Mesenchymal stem cell (in vitro differentiated cells and primary cell): ENCODE data around the gene NTRK3.

Experiments
- DNase-seq: peaks from one replicate; pipeline ENCODE4 v3.0.0-alpha.2; 2013
- H2AFZ ChIP-seq: one replicate; pipeline ENCODE4 v1.6.1; 2013; ENCODE audit warnings: low read depth, mild to moderate bottlenecking, control low read depth, inconsistent platforms, low read length, moderate library complexity
- H2AK5ac ChIP-seq: 2 replicates; pipeline ENCODE4 v1.6.1; 2013; ENCODE audit warnings: low read length, moderate library complexity, mild to moderate bottlenecking, inconsistent platforms; ENCODE audit not compliant: severe bottlenecking
- H2BK120ac ChIP-seq: one replicate; pipeline ENCODE4 v1.6.1; 2013; ENCODE audit warnings: low read depth, mild to moderate bottlenecking, inconsistent platforms, low read length, moderate library complexity
- H2BK12ac ChIP-seq, 2 experiments: one replicate each; pipeline ENCODE4 v1.6.1; 2013; ENCODE audit warnings: inconsistent platforms in 2 of 2, low read length in 2 of 2, mild to moderate bottlenecking in 2 of 2, moderate library complexity in 2 of 2, control low read depth in 1 of 2
- H2BK15ac ChIP-seq: one replicate; pipeline ENCODE4 v1.6.1; 2013; ENCODE audit warnings: mild to moderate bottlenecking, low read depth, inconsistent platforms; ENCODE audit not compliant: poor library complexity, severe bottlenecking
- H2BK5ac ChIP-seq: 2 replicates; pipeline ENCODE4 v1.6.1; 2013; ENCODE audit warnings: low read depth, mild to moderate bottlenecking, low read length, control low read depth, inconsistent platforms; ENCODE audit not compliant: poor library complexity, severe bottlenecking
- H3K14ac ChIP-seq, 2 experiments: one replicate each; pipeline ENCODE4 v1.6.1; 2013; ENCODE audit warnings: inconsistent platforms in 2 of 2, low read length in 2 of 2, control low read depth in 1 of 2, mild to moderate bottlenecking in 1 of 2, moderate library complexity in 1 of 2
- H3K18ac ChIP-seq, 2 experiments: one replicate each; pipeline ENCODE4 v1.6.1; 2013; ENCODE audit warnings: inconsistent platforms in 2 of 2, low read length in 2 of 2, control low read depth in 1 of 2, low read depth in 1 of 2, mild to moderate bottlenecking in 1 of 2
- H3K23ac ChIP-seq, 2 experiments: one replicate each; pipeline ENCODE4 v1.6.1; 2013; ENCODE audit warnings: inconsistent platforms in 2 of 2, low read length in 2 of 2, mild to moderate bottlenecking in 2 of 2, moderate library complexity in 2 of 2, control low read depth in 1 of 2
- H3K27ac ChIP-seq: 2 replicates; pipeline ENCODE4 v1.5.1; 2013; ENCODE audit warnings: mild to moderate bottlenecking, moderate library complexity, low read length, control low read depth, inconsistent platforms; ENCODE audit not compliant: poor library complexity, severe bottlenecking
- H3K27me3 ChIP-seq, 2 experiments: 2 replicates each; pipeline versions ENCODE4 v1.6.1 to v1.7.0; 2013; ENCODE audit warnings: low read length in 2 of 2, mild to moderate bottlenecking in 2 of 2, moderate library complexity in 2 of 2, control low read depth in 1 of 2, inconsistent platforms in 1 of 2; ENCODE audit not compliant: control insufficient read depth in 1 of 2, insufficient read depth in 1 of 2
- H3K36me3 ChIP-seq, 2 experiments: 2 replicates each; pipeline versions ENCODE4 v1.6.1 to v1.7.0; 2013; ENCODE audit warnings: low read length in 2 of 2, control low read depth in 1 of 2, inconsistent platforms in 1 of 2, low read depth in 1 of 2, mild to moderate bottlenecking in 1 of 2; ENCODE audit not compliant: insufficient read depth in 2 of 2, control insufficient read depth in 1 of 2
- H3K4ac ChIP-seq, 2 experiments: one replicate each; pipeline ENCODE4 v1.6.1; 2013; ENCODE audit warnings: inconsistent platforms in 2 of 2, low read length in 2 of 2, mild to moderate bottlenecking in 2 of 2, moderate library complexity in 2 of 2, control low read depth in 1 of 2, low read depth in 1 of 2
- H3K4me1 ChIP-seq: 2 replicates; pipeline ENCODE4 v1.6.1; 2013; ENCODE audit warnings: low read depth, low read length, control low read depth; ENCODE audit not compliant: control insufficient read depth, insufficient read depth
- H3K4me2 ChIP-seq: 2 replicates; pipeline ENCODE4 v1.6.1; 2013; ENCODE audit warnings: low read length, mild to moderate bottlenecking, inconsistent platforms; ENCODE audit not compliant: poor library complexity, severe bottlenecking
- H3K4me3 ChIP-seq, 2 experiments: 2 replicates each; pipeline versions ENCODE4 v1.5.1 to v1.7.0; 2013; ENCODE audit warnings: low read length in 2 of 2, mild to moderate bottlenecking in 2 of 2, control low read depth in 1 of 2, low read depth in 1 of 2; ENCODE audit not compliant: insufficient read depth in 1 of 2
- H3K79me1 ChIP-seq: replicated peaks from 2 replicates; pipeline ENCODE4 v1.6.1; 2013; ENCODE audit warnings: mild to moderate bottlenecking, control low read depth, low read length, inconsistent platforms; ENCODE audit not compliant: poor library complexity, severe bottlenecking
- H3K9ac ChIP-seq: 2 replicates; pipeline ENCODE4 v1.7.0; 2013; ENCODE audit warnings: mild to moderate bottlenecking, low read length, moderate library complexity
- H3K9me3 ChIP-seq: 2 replicates; pipeline ENCODE4 v1.7.0; 2013; ENCODE audit warnings: mild to moderate bottlenecking, low read length; ENCODE audit not compliant: control insufficient read depth
- H4K8ac ChIP-seq: one replicate; pipeline ENCODE4 v1.6.1; 2013; ENCODE audit warnings: inconsistent platforms, mild to moderate bottlenecking, low read length, moderate library complexity
- H4K91ac ChIP-seq: one replicate; pipeline ENCODE4 v1.6.1; 2013; ENCODE audit warnings: mild to moderate bottlenecking, low read length, inconsistent platforms
- WGBS: methylation state at CpG from one replicate; pipeline ENCODE4 v1.1.7; 2013; ENCODE audit warnings: mixed read lengths; 5-methylcytosine and 5-hydroxymethylcytosine counted together

NTRK3 gene

GRCh38 chr15:88089024-88089620 is 167.4 kb downstream of the NTRK3 start:
- H3K4me2 ChIP-seq: no peak overlapping the region
- H3K4me1 ChIP-seq: no peaks in the 10 kb centered on the region
- no peak overlapping the region for H3K9ac ChIP-seq
- H3K23ac ChIP-seq: no peak overlapping the region
- H2AK5ac ChIP-seq: no peak overlapping the region
- H3K9me3 ChIP-seq: peaks cover 11% of the 10 kb centered on the region
- H2BK12ac ChIP-seq: no peak overlapping the region
- no peak overlapping the region for H3K4me3 ChIP-seq
- H3K4ac ChIP-seq: no peak overlapping the region
- H3K14ac ChIP-seq: no peak overlapping the region
- no peak overlapping the region for H2BK5ac ChIP-seq
- no peak for DNase-seq
- H4K91ac ChIP-seq: no peak overlapping the region
- H2BK120ac ChIP-seq: no peak overlapping the region
- no peak overlapping the region for H4K8ac ChIP-seq
- H2AFZ ChIP-seq: no peak overlapping the region
- no peaks in the 10 kb centered on the region for H3K36me3 ChIP-seq
- no peak overlapping the region for H2BK15ac ChIP-seq
- WGBS: 65% methylated on average over 5 of the region's 6 CpGs
- H3K27ac ChIP-seq: no peak overlapping the region
- H3K18ac ChIP-seq: no peak overlapping the region
- peaks cover 0 to 77% of the 10 kb centered on the region in 2 experiments for H3K27me3 ChIP-seq
- no peaks in the 10 kb centered on the region for H3K79me1 ChIP-seq

DNA sequence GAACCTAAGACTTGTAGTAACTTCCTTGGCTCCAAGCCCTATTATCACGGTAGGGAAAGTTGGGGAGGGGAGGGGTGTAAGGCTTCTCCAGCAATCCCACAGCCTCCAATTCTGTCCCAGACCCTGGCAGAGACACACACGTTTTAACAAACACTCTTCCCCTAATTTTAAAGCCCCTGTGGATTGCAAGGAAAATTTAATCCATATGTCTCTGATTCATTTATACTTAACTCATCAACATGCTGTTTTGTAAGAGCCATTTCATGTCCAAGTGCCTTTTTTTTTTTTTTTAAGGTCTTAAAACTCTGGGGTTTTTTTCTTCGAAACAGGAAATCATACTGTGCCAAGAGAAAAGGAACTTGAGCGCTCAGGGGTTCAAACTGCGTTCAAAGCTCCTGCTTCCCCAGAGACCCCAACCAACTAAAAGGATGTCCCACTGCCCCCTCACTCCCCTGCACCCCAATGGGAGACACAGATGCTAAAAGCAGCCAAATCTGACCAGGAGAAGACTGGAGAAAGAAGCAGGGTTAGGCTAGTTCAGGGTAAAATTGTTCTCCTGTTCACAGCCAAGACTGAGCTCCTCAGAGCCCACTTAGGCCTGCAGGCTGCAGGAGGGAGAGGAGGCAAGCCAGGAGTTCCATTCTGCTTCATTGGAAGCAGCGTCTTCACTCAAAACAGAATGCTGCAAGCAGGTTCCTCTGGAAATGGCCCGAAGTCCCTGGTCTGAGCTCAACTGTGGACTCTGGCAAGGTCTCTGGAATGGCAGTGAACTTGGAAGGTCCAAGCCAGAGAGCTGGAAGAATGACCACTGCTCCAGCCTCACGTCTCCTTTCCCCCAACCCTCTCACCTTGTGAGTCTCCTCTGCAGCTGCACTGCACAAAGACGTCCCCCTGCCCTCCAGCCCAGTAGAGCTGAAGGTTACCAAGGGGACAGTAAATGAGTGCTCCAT is 172.5 kb downstream of the NTRK3 start:
- no peak overlapping the region for H3K23ac ChIP-seq
- H3K9me3 ChIP-seq: no peaks in the 10 kb centered on the region
- no peak overlapping the region for H2BK12ac ChIP-seq
- DNase-seq: no peak
- H3K4me1 ChIP-seq: no peaks in the 10 kb centered on the region
- H3K9ac ChIP-seq: peak overlapping the region; percentile 26
- H4K8ac ChIP-seq: no peak overlapping the region
- H2BK120ac ChIP-seq: no peak overlapping the region
- H3K36me3 ChIP-seq: no peaks in the 10 kb centered on the region
- no peak overlapping the region for H3K4ac ChIP-seq
- H3K4me2 ChIP-seq: no peak overlapping the region
- H3K18ac ChIP-seq: no peak overlapping the region
- no peak overlapping the region for H2BK15ac ChIP-seq
- no peak overlapping the region for H2BK5ac ChIP-seq
- no peaks in the 10 kb centered on the region for H3K79me1 ChIP-seq
- no peak overlapping the region for H4K91ac ChIP-seq
- no peak overlapping the region for H2AK5ac ChIP-seq
- no peak overlapping the region for H3K27ac ChIP-seq
- H2AFZ ChIP-seq: no peak overlapping the region
- peaks cover 0 to 64% of the 10 kb centered on the region in 2 experiments for H3K27me3 ChIP-seq
- peak overlapping the region in 1 of 2 experiments; percentile 60 for H3K4me3 ChIP-seq
- H3K14ac ChIP-seq: no peak overlapping the region
- WGBS: 69% methylated on average over 8 of the region's 9 CpGs

DNA sequence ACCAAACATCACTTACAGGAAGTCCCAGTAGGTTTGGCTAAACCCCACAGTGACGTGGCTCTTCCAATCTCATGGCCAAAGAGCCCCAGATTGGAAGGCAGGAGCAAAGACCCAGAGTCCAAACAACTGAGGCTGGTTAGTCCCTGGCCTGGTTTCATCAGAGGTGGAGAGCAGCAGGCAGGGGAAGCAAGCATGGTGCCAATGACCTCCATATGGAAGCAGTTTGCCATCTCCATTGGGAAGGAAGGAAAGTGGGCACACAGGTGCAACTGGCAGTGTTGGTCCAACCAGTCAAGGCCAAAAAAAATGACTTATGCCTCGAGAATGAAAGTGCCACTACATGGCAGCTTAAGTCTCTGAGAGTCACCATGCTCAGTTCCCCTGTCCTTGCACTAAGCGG is 175.9 kb downstream of the NTRK3 start:
- no peak overlapping the region for H3K9ac ChIP-seq
- no peak overlapping the region for H4K91ac ChIP-seq
- H3K27ac ChIP-seq: no peak overlapping the region
- no peak overlapping the region for H2BK12ac ChIP-seq
- H2BK15ac ChIP-seq: no peak overlapping the region
- no peak overlapping the region for H4K8ac ChIP-seq
- 57% methylated on average over 3 of the region's 3 CpGs for WGBS
- H3K27me3 ChIP-seq: peaks cover 0 to 47% of the 10 kb centered on the region in 2 experiments
- no peak overlapping the region for H3K23ac ChIP-seq
- no peak overlapping the region for H3K14ac ChIP-seq
- H2BK120ac ChIP-seq: no peak overlapping the region
- H2AK5ac ChIP-seq: no peak overlapping the region
- no peak overlapping the region for H3K4me2 ChIP-seq
- no peak overlapping the region for H2AFZ ChIP-seq
- H3K4me1 ChIP-seq: no peaks in the 10 kb centered on the region
- no peak overlapping the region for H2BK5ac ChIP-seq
- H3K18ac ChIP-seq: no peak overlapping the region
- DNase-seq: no peak
- no peaks in the 10 kb centered on the region for H3K9me3 ChIP-seq
- no peak overlapping the region for H3K4me3 ChIP-seq
- no peaks in the 10 kb centered on the region for H3K79me1 ChIP-seq
- H3K4ac ChIP-seq: no peak overlapping the region
- H3K36me3 ChIP-seq: no peaks in the 10 kb centered on the region

GRCh38 chr15:88077296-88078020 is 179.1 kb downstream of the NTRK3 start:
- H3K4me2 ChIP-seq: no peak overlapping the region
- H3K36me3 ChIP-seq: no peaks in the 10 kb centered on the region
- H3K27ac ChIP-seq: no peak overlapping the region
- H3K9me3 ChIP-seq: no peaks in the 10 kb centered on the region
- H3K4me3 ChIP-seq: no peak overlapping the region
- no peak overlapping the region for H3K9ac ChIP-seq
- H2BK5ac ChIP-seq: no peak overlapping the region
- WGBS: 77% methylated on average over 11 of the region's 12 CpGs
- H3K27me3 ChIP-seq: peaks cover 0 to 55% of the 10 kb centered on the region in 2 experiments
- no peaks in the 10 kb centered on the region for H3K4me1 ChIP-seq
- H3K79me1 ChIP-seq: no peaks in the 10 kb centered on the region
- no peak overlapping the region for H2BK120ac ChIP-seq
- DNase-seq: no peak
- no peak overlapping the region for H3K4ac ChIP-seq
- H2AFZ ChIP-seq: no peak overlapping the region
- no peak overlapping the region for H2AK5ac ChIP-seq
- no peak overlapping the region for H2BK12ac ChIP-seq
- H4K91ac ChIP-seq: no peak overlapping the region
- H2BK15ac ChIP-seq: no peak overlapping the region
- no peak overlapping the region for H4K8ac ChIP-seq
- no peak overlapping the region for H3K23ac ChIP-seq
- H3K18ac ChIP-seq: no peak overlapping the region
- no peak overlapping the region for H3K14ac ChIP-seq
